ENCODE measurements around the gene BDNF. TPM values are rescaled to one million over a fixed set of nuclear protein-coding genes. Genes with fewer than 3 reads are reported as not detected.
"Not testable (repeated sequence)": the region's sequence is repeated elsewhere in the genome, so short reads cannot be mapped to it uniquely, and the experiment has no call there.

The BDNF gene
- total RNA-seq, 1 experiment from 2014 or later: 5.4 TPM

- TF ChIP-seq CTCF (conservative IDR thresholded peaks at IDR 0.05): 0 out of 2 replicates have a peak, but pooled peaks have one; percentile 17
- BruUV-seq (replicated peaks); intact Hi-C loops (cut with micrococcal nuclease; ENCODE audit: unreplicated experiment); H3K79me2 ChIP-seq (ENCODE audit: low read depth); H3K4me1 ChIP-seq (replicated peaks; ENCODE audit: insufficient read depth); H3K27ac ChIP-seq; H3K9me3 ChIP-seq (ENCODE audit: insufficient read depth, low read depth); H3K36me3 ChIP-seq (ENCODE audit: low read depth); H4K20me1 ChIP-seq (ENCODE audit: insufficient read depth); CTCF ChIA-PET; POLR2A ChIA-PET (ENCODE audit: unreplicated experiment); H3K27me3 ChIP-seq (ENCODE audit: insufficient read depth, low read depth); H3F3A ChIP-seq (ENCODE audit: insufficient read depth, low read depth); H3K9me2 ChIP-seq (ENCODE audit: insufficient read depth); DNase-seq: not testable (repeated sequence)
- Histone ChIP-seq H2AFZ (peak overlapping the region; percentile 75; the same call in 1 of the 2 replicates), H3K4me2 (peak overlapping the region; percentile 62), H3K4me3 (peak overlapping the region; percentile 41; the same call in 1 of the 2 replicates)
Observed at GRCh38 chr11:27665508-27666101, 34.6 kb downstream of the BDNF start.

GRCh38 chr11:27663326-27663725 is 36.9 kb downstream of the BDNF start:
- Histone ChIP-seq H3K27ac (no peak overlapping the region), H3K4me2 (no peak overlapping the region), H2AFZ (no peak overlapping the region), H3F3A (ENCODE audit: insufficient read depth, low read depth) (no peaks in the 10 kb centered on the region), H3K9me3 (ENCODE audit: insufficient read depth, low read depth) (no peaks in the 10 kb centered on the region), H3K9me2 (ENCODE audit: insufficient read depth) (no peaks in the 10 kb centered on the region), H3K27me3 (ENCODE audit: insufficient read depth, low read depth) (no peaks in the 10 kb centered on the region), H3K4me1 (replicated peaks; ENCODE audit: insufficient read depth) (no peaks in the 10 kb centered on the region), H4K20me1 (ENCODE audit: insufficient read depth) (no peaks in the 10 kb centered on the region), H3K79me2 (ENCODE audit: low read depth) (no peaks in the 10 kb centered on the region), H3K36me3 (ENCODE audit: low read depth) (no peaks in the 10 kb centered on the region), H3K4me3 (no peak overlapping the region)
- no TSS peak for BruUV-seq (replicated peaks)
- POLR2A ChIA-PET (ENCODE audit: unreplicated experiment): no interaction called here
- CTCF ChIA-PET: no interaction called here
- DNase-seq: no peak
- TF ChIP-seq EZH2 (IDR thresholded peaks at IDR 0.05; ENCODE audit: low read depth) (no peak), CTCF (conservative IDR thresholded peaks at IDR 0.05) (no peak)
- intact Hi-C loops (cut with micrococcal nuclease; ENCODE audit: unreplicated experiment): no loop called here

DNA sequence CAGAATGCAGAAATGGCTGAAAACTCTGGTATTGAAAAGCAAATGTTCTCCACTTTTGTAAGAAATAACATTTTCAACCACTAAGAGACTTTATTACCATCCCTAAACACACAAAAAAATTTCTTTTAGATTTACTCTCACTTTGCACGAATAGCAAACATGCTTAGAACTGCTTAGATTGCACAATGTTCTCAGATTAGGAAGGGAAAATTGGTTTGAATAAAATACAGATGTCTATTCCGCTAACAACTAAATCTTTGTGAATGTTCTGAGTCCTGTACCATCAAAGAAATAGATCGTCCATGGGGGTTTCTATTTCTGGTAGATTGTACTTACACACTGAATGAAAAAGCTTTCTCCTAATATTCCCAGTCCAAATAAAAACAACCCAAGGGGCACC is 40.1 kb downstream of the BDNF start:
- BruUV-seq (replicated peaks): no TSS peak
- CTCF ChIA-PET: no interaction called here
- H3K4me2 ChIP-seq: no peak overlapping the region

More for the DNA sequence above, 40.1 kb downstream of the BDNF start:
- Histone ChIP-seq H3K79me2 (ENCODE audit: low read depth) (no peaks in the 10 kb centered on the region), H3K9me3 (ENCODE audit: insufficient read depth, low read depth) (no peaks in the 10 kb centered on the region), H3K4me3 (no peak overlapping the region), H4K20me1 (ENCODE audit: insufficient read depth) (no peaks in the 10 kb centered on the region), H3K36me3 (ENCODE audit: low read depth) (no peaks in the 10 kb centered on the region), H3K27me3 (ENCODE audit: insufficient read depth, low read depth) (no peaks in the 10 kb centered on the region), H2AFZ (no peak overlapping the region), H3F3A (ENCODE audit: insufficient read depth, low read depth) (no peaks in the 10 kb centered on the region), H3K9me2 (ENCODE audit: insufficient read depth) (no peaks in the 10 kb centered on the region), H3K27ac (no peak overlapping the region), H3K4me1 (replicated peaks; ENCODE audit: insufficient read depth) (no peaks in the 10 kb centered on the region)
- no peak for DNase-seq
- POLR2A ChIA-PET (ENCODE audit: unreplicated experiment): no interaction called here
- TF ChIP-seq EZH2 (IDR thresholded peaks at IDR 0.05; ENCODE audit: low read depth): no peak
- no peak for TF ChIP-seq CTCF (conservative IDR thresholded peaks at IDR 0.05)
- intact Hi-C loops (cut with micrococcal nuclease; ENCODE audit: unreplicated experiment): no loop called here

All from PC-9 (cell line).